Liver (tissue), 9 donors: ENCODE results near the gene OLFML1. TPM values are rescaled to one million over a fixed set of nuclear protein-coding genes. Genes with fewer than 3 reads are reported as not detected.

Experiments used
- DNase-seq: peaks from one replicate; pipeline ENCODE4 v3.0.0-alpha.2; 2017; ENCODE audit warnings: low spot score
- H3K27ac ChIP-seq, 2 donors: one replicate each; pipeline ENCODE4 v1.7.0; 2013; ENCODE audit warnings: inconsistent platforms in 2 of 2, low read length in 2 of 2, control low read depth in 1 of 2, low read depth in 1 of 2, mild to moderate bottlenecking in 1 of 2
- H3K27me3 ChIP-seq, 4 donors: one replicate each; pipeline versions ENCODE4 v1.6.1 to v1.7.0; 2013; ENCODE audit warnings: low read length in 3 of 4, inconsistent platforms in 1 of 4, mild to moderate bottlenecking in 1 of 4, moderate library complexity in 1 of 4; ENCODE audit not compliant: control insufficient read depth in 4 of 4, insufficient read depth in 4 of 4
- H3K36me3 ChIP-seq, 4 donors: one replicate each; pipeline versions ENCODE4 v1.6.1 to v1.7.0; 2013; ENCODE audit warnings: low read length in 3 of 4, mild to moderate bottlenecking in 3 of 4, low read depth in 1 of 4, moderate library complexity in 1 of 4; ENCODE audit not compliant: control insufficient read depth in 4 of 4, insufficient read depth in 3 of 4
- H3K4me1 ChIP-seq, 4 donors: one replicate each; pipeline versions ENCODE4 v1.6.1 to v1.7.0; 2013; ENCODE audit warnings: low read length in 3 of 4, mild to moderate bottlenecking in 3 of 4, moderate library complexity in 1 of 4; ENCODE audit not compliant: control insufficient read depth in 4 of 4, insufficient read depth in 4 of 4
- H3K4me3 ChIP-seq, 3 donors: one replicate each; pipeline versions ENCODE4 v1.6.1 to v1.7.0; 2013; ENCODE audit warnings: low read length in 3 of 3, control low read depth in 1 of 3, low read depth in 1 of 3, mild to moderate bottlenecking in 1 of 3
- H3K9ac ChIP-seq, 2 donors: one replicate each; pipeline ENCODE4 v1.7.0; 2013; ENCODE audit warnings: low read length in 2 of 2, mild to moderate bottlenecking in 2 of 2, moderate library complexity in 2 of 2, control low read depth in 1 of 2, low read depth in 1 of 2
- H3K9me3 ChIP-seq, 4 donors: one replicate each; pipeline versions ENCODE4 v1.6.1 to v1.7.0; 2013; ENCODE audit warnings: low read length in 3 of 4; ENCODE audit not compliant: control insufficient read depth in 4 of 4
- EGR1 ChIP-seq, 2 donors: IDR thresholded peaks; 2 replicates each; pipeline ENCODE4 v1.6.1; 2016 to 2018; ENCODE audit warnings: antibody characterized with exemption in 2 of 2, low read depth in 2 of 2
- FOXA1 ChIP-seq: IDR thresholded peaks from 2 replicates; pipeline ENCODE4 v1.6.1; 2016; ENCODE audit warnings: antibody characterized with exemption
- FOXA2 ChIP-seq: IDR thresholded peaks from 2 replicates; pipeline ENCODE4 v1.6.1; 2016; ENCODE audit warnings: antibody characterized with exemption
- GABPA ChIP-seq, 2 donors: IDR thresholded peaks in 1 of 2; conservative IDR thresholded peaks in 1 of 2; 2 replicates each; pipeline ENCODE4 v1.6.1; 2016; ENCODE audit warnings: antibody characterized with exemption in 2 of 2, mild to moderate bottlenecking in 1 of 2, moderate library complexity in 1 of 2
- HNF4A ChIP-seq, 2 donors: conservative IDR thresholded peaks; 2 replicates each; pipeline ENCODE4 v1.6.1; 2016; ENCODE audit warnings: antibody characterized with exemption in 2 of 2, mild to moderate bottlenecking in 2 of 2
- HNF4G ChIP-seq: IDR thresholded peaks from 2 replicates; pipeline ENCODE4 v1.6.1; 2016; ENCODE audit warnings: antibody characterized with exemption
- JUND ChIP-seq, 2 donors: IDR thresholded peaks; 2 replicates each; pipeline ENCODE4 v1.6.1; 2016; ENCODE audit warnings: antibody characterized with exemption in 2 of 2
- NR2F2 ChIP-seq: IDR thresholded peaks from 2 replicates; pipeline ENCODE4 v1.6.1; 2016; ENCODE audit warnings: antibody characterized with exemption
- RAD21 ChIP-seq, 2 donors: IDR thresholded peaks; 2 replicates each; pipeline ENCODE4 v1.6.1; 2016; ENCODE audit warnings: antibody characterized with exemption in 2 of 2, mild to moderate bottlenecking in 2 of 2
- RXRA ChIP-seq, 2 donors: IDR thresholded peaks; 2 replicates each; pipeline ENCODE4 v1.6.1; 2017 to 2018; ENCODE audit warnings: antibody characterized with exemption in 2 of 2, mild to moderate bottlenecking in 1 of 2
- SP1 ChIP-seq: IDR thresholded peaks from 2 replicates; pipeline ENCODE4 v1.6.1; 2018; ENCODE audit warnings: antibody characterized with exemption, mild to moderate bottlenecking
- TAF1 ChIP-seq: conservative IDR thresholded peaks from 2 replicates; pipeline ENCODE4 v1.6.1; 2016; ENCODE audit warnings: antibody characterized with exemption, mild to moderate bottlenecking
- YY1 ChIP-seq: IDR thresholded peaks from 2 replicates; pipeline ENCODE4 v1.6.1; 2016; ENCODE audit warnings: antibody characterized with exemption, mild to moderate bottlenecking
- WGBS: extraction: QIAGEN DNeasy Blood & Tissue Kit; methylation state at CpG from one replicate; pipeline ENCODE4 v1.1.7; 2013; 5-methylcytosine and 5-hydroxymethylcytosine counted together
- polyA plus RNA-seq, 2 donors: library from polyadenylated mRNA; stranded (reverse) in 1 of 2; unstranded in 1 of 2; fragments of 200-250 nt in 1 of 2; fragments of >200 nt in 1 of 2; fragmentation: Nextera tagmentation in 1 of 2; extraction: Ambion mirVana in 1 of 2; gene quantifications; one replicate each; pipeline versions ENCODE4 v1.2.1 to v1.2.3, GENCODE V29; 2013 to 2015
- total RNA-seq, 2 donors: library from RNA; depleted of rRNA; stranded (reverse); fragments of >200 nt; gene quantifications; one replicate each; pipeline ENCODE4 v1.2.3, GENCODE V29; 2014
- TF ChIP-seq, protein P1 (sequence below): IDR thresholded peaks from 2 replicates; pipeline ENCODE4 v1.6.1; 2016; ENCODE audit warnings: antibody characterized with exemption
- TF ChIP-seq, protein P2 (sequence below): IDR thresholded peaks from 2 replicates; pipeline ENCODE4 v1.6.1; 2016; ENCODE audit warnings: antibody characterized with exemption
- TF ChIP-seq, protein P3 (sequence below): IDR thresholded peaks from 2 replicates; pipeline ENCODE4 v1.6.1; 2016; ENCODE audit warnings: antibody characterized with exemption
- TF ChIP-seq, protein P4 (sequence below): fragments of 150-350 bp; IDR thresholded peaks from 2 replicates; pipeline ENCODE4 v1.5.1; 2017; ENCODE audit warnings: improper control_type of control experiment, low read depth, low read length; ENCODE audit not compliant: missing input control
- TF ChIP-seq, protein P5 (sequence below): IDR thresholded peaks from 2 replicates; pipeline ENCODE4 v1.6.1; 2016; ENCODE audit warnings: antibody characterized with exemption, mild to moderate bottlenecking
- donor health status: healthy.
- donor health status: healthy.
- donor health status: healthy.
- donor health status: healthy.
- donor health status: healthy.

The OLFML1 gene
- total and polyA plus RNA-seq, 4 donors: 2.8 to 4.2 (median 2.9) TPM

DNA sequence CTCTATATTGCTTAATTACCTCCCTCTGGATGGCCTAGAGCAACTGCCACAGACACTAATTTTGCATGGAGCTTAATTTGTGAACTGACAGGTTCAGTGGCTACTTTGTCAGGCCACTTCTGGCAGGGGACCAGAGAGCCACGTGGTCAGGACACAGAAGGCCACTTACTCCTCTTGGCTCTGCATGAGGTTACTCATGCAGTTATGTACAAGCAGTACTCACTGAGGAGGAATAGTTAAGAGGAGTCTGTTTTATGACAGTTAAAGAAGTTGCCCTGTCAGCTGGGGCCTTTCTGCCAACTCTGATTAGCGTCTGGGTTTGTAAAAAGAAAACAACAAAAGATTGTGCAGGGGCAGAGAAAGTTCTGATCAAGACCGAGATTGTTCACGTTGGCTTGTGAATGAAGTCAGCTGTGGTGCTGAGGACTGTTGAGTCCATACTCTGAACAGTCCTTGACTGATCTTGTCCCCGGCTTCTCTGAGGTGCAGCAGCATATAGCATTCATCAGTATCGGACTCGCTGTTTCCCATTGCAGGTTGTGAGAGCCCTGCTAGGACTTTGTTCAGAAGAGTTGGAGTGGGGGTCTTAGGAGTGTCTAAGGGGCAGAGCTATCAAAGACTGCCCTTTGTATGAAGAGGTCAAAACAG, 69.9 kb downstream of the OLFML1 start:
- no peaks in the 10 kb centered on the region for H3K9me3 ChIP-seq
- H3K27me3 ChIP-seq: no peaks in the 10 kb centered on the region
- no peak overlapping the region for H3K4me3 ChIP-seq
- no peak for DNase-seq
- H3K27ac ChIP-seq: peak overlapping the region in 1 of 2 donors; percentile 26
- 74% methylated on average over 7 of the region's 7 CpGs for WGBS
- H3K9ac ChIP-seq: no peak overlapping the region
- peaks cover 0 to 7% (median 5%) of the 10 kb centered on the region in 4 donors for H3K36me3 ChIP-seq
- peaks cover 0 to 10% (median 4%) of the 10 kb centered on the region in 4 donors for H3K4me1 ChIP-seq
- TF ChIP-seq RAD21 (IDR thresholded peaks at IDR 0.05) (peak in 1 of 2 donors; percentile 5), HNF4A (conservative IDR thresholded peaks at IDR 0.05) (no peak)

DNA sequence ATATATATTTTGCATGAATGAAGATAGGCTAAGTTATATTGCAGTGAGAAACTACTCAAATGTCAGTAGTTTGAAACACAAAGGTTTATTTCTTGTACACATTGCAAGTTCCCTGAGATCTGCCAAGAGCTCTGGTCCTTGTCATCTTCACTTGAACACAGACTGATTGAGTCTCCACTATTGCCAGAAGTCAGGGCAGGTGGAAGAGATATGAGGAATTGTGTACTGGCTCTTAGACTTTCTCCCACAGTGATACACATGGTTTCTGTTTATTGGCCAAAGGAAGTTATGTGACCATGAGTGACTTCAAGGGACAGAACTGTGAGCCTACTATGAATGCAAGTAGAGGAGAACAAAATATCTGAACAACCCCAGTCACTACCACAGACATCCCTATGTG, 72.7 kb downstream of the OLFML1 start:
- no peaks in the 10 kb centered on the region for H3K27me3 ChIP-seq
- no peak overlapping the region for H3K27ac ChIP-seq
- no peak for DNase-seq
- no peaks in the 10 kb centered on the region for H3K36me3 ChIP-seq
- no peak for TF ChIP-seq RXRA (IDR thresholded peaks at IDR 0.05)
- TF ChIP-seq, protein P1, sequence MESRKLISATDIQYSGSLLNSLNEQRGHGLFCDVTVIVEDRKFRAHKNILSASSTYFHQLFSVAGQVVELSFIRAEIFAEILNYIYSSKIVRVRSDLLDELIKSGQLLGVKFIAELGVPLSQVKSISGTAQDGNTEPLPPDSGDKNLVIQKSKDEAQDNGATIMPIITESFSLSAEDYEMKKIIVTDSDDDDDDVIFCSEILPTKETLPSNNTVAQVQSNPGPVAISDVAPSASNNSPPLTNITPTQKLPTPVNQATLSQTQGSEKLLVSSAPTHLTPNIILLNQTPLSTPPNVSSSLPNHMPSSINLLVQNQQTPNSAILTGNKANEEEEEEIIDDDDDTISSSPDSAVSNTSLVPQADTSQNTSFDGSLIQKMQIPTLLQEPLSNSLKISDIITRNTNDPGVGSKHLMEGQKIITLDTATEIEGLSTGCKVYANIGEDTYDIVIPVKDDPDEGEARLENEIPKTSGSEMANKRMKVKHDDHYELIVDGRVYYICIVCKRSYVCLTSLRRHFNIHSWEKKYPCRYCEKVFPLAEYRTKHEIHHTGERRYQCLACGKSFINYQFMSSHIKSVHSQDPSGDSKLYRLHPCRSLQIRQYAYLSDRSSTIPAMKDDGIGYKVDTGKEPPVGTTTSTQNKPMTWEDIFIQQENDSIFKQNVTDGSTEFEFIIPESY: no peak
- TF ChIP-seq, protein P2, sequence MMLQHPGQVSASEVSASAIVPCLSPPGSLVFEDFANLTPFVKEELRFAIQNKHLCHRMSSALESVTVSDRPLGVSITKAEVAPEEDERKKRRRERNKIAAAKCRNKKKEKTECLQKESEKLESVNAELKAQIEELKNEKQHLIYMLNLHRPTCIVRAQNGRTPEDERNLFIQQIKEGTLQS: no peak
- TF ChIP-seq SP1: no peak
- no peak for TF ChIP-seq FOXA2
- no peak for TF ChIP-seq TAF1
- TF ChIP-seq, protein P3, sequence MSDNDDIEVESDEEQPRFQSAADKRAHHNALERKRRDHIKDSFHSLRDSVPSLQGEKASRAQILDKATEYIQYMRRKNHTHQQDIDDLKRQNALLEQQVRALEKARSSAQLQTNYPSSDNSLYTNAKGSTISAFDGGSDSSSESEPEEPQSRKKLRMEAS: no peak
- TF ChIP-seq, protein P4, sequence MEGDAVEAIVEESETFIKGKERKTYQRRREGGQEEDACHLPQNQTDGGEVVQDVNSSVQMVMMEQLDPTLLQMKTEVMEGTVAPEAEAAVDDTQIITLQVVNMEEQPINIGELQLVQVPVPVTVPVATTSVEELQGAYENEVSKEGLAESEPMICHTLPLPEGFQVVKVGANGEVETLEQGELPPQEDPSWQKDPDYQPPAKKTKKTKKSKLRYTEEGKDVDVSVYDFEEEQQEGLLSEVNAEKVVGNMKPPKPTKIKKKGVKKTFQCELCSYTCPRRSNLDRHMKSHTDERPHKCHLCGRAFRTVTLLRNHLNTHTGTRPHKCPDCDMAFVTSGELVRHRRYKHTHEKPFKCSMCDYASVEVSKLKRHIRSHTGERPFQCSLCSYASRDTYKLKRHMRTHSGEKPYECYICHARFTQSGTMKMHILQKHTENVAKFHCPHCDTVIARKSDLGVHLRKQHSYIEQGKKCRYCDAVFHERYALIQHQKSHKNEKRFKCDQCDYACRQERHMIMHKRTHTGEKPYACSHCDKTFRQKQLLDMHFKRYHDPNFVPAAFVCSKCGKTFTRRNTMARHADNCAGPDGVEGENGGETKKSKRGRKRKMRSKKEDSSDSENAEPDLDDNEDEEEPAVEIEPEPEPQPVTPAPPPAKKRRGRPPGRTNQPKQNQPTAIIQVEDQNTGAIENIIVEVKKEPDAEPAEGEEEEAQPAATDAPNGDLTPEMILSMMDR: no peak
- TF ChIP-seq JUND (IDR thresholded peaks at IDR 0.05): no peak
- TF ChIP-seq HNF4G: no peak
- TF ChIP-seq FOXA1: no peak
- TF ChIP-seq, protein P5, sequence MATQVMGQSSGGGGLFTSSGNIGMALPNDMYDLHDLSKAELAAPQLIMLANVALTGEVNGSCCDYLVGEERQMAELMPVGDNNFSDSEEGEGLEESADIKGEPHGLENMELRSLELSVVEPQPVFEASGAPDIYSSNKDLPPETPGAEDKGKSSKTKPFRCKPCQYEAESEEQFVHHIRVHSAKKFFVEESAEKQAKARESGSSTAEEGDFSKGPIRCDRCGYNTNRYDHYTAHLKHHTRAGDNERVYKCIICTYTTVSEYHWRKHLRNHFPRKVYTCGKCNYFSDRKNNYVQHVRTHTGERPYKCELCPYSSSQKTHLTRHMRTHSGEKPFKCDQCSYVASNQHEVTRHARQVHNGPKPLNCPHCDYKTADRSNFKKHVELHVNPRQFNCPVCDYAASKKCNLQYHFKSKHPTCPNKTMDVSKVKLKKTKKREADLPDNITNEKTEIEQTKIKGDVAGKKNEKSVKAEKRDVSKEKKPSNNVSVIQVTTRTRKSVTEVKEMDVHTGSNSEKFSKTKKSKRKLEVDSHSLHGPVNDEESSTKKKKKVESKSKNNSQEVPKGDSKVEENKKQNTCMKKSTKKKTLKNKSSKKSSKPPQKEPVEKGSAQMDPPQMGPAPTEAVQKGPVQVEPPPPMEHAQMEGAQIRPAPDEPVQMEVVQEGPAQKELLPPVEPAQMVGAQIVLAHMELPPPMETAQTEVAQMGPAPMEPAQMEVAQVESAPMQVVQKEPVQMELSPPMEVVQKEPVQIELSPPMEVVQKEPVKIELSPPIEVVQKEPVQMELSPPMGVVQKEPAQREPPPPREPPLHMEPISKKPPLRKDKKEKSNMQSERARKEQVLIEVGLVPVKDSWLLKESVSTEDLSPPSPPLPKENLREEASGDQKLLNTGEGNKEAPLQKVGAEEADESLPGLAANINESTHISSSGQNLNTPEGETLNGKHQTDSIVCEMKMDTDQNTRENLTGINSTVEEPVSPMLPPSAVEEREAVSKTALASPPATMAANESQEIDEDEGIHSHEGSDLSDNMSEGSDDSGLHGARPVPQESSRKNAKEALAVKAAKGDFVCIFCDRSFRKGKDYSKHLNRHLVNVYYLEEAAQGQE: no peak
- TF ChIP-seq EGR1 (IDR thresholded peaks at IDR 0.05; ENCODE audit: low read depth in 2 of 2): no peak
- no peak for TF ChIP-seq GABPA (IDR thresholded peaks at IDR 0.05 in 1 of 2, conservative IDR thresholded peaks at IDR 0.05 in 1 of 2)
- TF ChIP-seq NR2F2: no peak
- no peak for TF ChIP-seq YY1
- no peaks in the 10 kb centered on the region for H3K9me3 ChIP-seq
- H3K4me1 ChIP-seq: peaks cover 0 to 10% (median 4%) of the 10 kb centered on the region in 4 donors
- no peak overlapping the region for H3K4me3 ChIP-seq
- H3K9ac ChIP-seq: no peak overlapping the region
